HG03520 (cell line): ENCODE results near the gene ANKRD30A.
"Not testable (repeated sequence)": the region's sequence is repeated elsewhere in the genome, so short reads cannot be mapped to it uniquely, and the experiment has no call there.

ENCODE experiments used
- ATAC-seq: cut with Tn5 transposase; IDR thresholded peaks from one replicate; pipeline ENCODE4 v1.9.1; 2021; ENCODE audit warnings: mild to moderate bottlenecking, moderate library complexity; ENCODE audit not compliant: unreplicated experiment

The ANKRD30A gene, protein sequence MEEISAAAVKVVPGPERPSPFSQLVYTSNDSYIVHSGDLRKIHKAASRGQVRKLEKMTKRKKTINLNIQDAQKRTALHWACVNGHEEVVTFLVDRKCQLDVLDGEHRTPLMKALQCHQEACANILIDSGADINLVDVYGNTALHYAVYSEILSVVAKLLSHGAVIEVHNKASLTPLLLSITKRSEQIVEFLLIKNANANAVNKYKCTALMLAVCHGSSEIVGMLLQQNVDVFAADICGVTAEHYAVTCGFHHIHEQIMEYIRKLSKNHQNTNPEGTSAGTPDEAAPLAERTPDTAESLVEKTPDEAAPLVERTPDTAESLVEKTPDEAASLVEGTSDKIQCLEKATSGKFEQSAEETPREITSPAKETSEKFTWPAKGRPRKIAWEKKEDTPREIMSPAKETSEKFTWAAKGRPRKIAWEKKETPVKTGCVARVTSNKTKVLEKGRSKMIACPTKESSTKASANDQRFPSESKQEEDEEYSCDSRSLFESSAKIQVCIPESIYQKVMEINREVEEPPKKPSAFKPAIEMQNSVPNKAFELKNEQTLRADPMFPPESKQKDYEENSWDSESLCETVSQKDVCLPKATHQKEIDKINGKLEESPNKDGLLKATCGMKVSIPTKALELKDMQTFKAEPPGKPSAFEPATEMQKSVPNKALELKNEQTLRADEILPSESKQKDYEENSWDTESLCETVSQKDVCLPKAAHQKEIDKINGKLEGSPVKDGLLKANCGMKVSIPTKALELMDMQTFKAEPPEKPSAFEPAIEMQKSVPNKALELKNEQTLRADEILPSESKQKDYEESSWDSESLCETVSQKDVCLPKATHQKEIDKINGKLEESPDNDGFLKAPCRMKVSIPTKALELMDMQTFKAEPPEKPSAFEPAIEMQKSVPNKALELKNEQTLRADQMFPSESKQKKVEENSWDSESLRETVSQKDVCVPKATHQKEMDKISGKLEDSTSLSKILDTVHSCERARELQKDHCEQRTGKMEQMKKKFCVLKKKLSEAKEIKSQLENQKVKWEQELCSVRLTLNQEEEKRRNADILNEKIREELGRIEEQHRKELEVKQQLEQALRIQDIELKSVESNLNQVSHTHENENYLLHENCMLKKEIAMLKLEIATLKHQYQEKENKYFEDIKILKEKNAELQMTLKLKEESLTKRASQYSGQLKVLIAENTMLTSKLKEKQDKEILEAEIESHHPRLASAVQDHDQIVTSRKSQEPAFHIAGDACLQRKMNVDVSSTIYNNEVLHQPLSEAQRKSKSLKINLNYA (N-terminal part only)

DNA sequence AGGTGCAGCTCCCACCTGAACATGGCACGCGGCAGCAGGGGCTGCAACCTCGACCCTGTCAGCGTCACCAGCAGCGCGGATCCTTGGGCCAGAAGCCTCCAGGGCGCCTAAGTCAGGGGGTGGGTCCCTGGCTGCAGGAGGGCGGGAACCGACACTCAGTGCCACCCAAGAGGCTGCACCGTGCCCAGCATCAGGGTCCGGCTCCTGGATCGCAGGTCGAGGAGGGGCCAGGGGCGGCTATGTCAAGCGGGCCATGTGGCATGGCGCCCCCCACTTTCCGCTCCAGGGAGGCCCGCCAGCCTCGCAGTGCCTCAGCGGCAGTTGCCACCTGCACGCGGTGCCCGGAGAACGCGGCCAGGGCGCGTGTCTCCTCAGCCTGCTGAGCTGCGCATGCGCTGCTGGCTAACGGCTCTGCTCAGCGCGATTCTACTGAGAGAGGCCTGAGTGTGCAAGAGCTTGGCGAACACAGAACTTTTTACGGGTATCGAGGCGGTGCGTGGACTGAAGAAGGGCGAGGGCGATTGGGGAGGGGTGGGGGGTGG is at the start of gene ANKRD30A:
Gene ANKRD30A (plus strand): TSS at position 408 of the 542 bp plus-strand sequence. CDS start 190 bp downstream, outside the sequence.
- no peak for ATAC-seq

DNA sequence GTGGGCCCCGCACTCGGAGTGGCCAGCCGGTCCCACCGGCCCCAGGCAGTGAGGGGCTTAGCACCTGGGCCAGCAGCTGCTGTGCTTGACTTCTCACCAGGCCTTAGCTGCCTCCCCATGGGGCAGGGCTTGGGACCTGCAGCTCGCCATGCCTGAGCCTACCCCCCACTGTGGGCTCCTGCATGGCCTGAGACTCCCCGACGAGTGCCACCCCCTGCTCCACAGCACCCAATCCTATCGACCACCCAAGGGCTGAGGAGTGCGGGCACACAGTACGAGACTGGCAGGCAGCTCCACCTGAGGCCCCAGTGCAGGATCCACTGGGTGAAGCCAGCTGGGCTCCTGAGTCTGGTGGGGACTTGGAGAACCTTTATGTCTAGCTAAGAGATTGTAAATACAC is 49.3 kb upstream of the ANKRD30A start:
- not testable (repeated sequence) for ATAC-seq

DNA sequence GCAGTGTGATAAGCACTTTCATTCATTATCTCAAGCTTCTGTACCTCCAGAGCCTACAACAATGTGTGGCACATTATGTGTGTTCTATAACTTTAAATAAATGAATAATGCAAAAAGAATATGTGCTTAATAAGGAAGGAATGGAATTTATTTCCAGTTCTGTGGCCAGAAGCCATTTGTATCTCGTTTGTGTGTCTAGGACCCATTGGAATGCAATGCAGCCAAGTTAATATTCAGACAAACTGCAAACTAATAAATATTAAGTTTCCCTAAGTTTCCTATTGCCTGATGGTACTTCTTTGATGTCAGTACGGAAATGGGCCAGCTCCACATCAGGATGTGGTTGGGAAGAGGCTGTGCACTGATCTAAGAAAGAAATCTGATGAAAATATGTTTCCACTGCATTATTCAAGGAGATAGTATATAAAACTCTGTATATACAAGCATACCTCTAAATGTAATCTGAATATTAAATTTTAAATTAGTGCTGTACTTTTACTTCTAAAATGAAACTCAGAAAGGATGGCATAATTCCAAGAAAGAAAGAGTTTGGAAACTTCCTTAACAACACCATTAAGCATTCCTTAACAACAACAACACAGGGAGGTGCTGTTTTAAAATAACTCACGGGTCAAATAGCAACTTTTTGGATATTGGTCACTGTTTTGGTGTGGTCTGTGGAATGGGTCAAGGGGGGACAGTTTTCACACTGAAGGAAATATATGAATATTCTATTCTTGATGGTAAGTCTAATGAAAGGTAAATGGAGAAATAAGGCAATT is 29.4 kb upstream of the ANKRD30A start:
- no peak for ATAC-seq

DNA sequence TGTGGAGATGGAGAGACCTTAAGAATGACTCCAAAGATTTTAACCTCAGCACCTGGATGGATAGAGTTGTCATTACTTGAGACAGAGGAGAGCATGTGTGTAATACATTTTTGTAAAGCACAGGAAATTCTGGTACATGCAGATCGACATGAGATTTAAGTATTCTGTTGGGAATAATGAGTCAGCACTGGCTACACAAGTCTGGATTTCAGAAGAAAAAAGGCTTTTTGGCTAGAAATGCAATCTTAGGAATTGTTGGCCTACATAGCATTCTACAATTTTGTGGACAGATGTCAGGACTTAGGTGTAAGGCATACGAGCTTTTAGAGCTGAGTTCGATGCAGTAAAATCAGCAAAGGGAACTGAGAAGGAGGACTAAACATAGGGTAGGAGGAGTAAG is 24.1 kb upstream of the ANKRD30A start:
- ATAC-seq = no peak

DNA sequence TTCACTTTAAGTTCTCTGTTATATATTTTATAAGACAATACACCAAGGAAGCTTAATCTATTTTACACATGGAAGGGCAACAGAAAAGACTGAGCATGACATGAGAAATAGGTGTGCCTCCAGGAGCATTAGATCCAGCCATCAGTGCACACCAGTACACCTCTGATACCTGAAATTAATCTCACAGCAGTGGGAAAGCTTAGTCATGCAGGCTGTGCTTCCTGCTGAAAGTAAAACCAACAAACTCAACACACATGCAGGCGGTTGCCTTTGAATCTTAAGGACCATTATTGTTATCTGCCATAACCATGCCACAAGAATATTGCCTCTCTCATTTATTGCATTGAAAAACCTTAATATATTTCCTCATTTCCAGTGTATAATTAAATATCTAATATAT is 16.4 kb upstream of the ANKRD30A start:
- no peak for ATAC-seq

DNA sequence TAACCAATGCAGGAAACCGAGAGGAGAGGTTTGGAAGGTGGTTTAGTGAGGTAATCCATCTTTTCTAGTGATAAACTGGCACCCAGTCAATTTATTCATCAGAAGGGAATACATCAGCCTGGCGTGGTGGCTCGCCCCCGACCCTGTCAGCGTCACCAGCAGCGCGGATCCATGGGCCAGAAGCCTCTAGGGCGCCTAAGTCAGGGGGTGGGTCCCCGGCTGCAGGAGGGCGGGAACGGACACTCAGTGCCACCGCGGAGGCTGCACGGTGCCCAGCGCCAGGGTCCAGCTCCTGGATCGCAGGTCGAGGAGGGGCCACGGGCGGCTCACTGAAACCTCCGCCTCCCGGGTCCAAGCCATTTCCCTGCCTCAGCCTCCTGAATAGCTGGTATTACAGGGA is 866 bp upstream of the ANKRD30A start:
- no peak for ATAC-seq

DNA sequence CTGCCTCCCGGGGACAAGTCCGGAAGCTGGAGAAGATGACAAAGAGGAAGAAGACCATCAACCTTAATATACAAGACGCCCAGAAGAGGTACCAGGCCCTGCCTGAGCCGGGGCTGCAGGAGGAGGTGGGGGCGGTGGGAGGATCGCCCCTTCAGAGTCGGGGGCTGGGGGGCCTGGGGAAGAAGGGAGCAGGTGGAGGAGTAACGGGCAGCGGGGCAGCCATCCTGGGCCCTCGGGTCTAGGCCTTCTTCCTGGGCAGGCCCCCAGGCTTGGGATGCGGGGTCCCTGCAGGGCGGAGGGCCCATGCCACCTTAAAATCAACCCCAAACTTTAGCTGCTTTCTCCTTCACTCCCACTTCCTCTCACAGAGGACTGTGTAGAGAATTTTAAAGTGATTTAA is 523 bp downstream of the ANKRD30A start:
- no peak for ATAC-seq

DNA sequence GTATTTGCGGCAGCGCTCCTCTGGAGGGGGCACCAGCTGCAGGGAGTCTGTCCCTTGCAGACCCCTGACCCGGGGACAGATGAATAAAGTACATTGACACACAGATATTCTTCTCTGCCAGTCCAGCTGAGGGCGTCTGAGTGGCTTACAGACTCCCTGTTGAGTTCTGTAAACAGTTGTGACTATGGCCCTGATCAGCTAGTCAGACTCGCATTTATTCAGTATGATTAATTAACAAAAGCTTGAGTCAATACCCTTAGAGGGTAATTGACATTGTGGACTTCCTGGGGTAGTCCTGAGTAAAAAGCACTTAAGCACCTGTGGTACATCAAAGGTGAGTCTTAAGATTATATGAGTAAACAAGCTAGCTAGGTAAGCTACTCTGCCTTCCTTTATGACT is 21.0 kb downstream of the ANKRD30A start:
- ATAC-seq = no peak

DNA sequence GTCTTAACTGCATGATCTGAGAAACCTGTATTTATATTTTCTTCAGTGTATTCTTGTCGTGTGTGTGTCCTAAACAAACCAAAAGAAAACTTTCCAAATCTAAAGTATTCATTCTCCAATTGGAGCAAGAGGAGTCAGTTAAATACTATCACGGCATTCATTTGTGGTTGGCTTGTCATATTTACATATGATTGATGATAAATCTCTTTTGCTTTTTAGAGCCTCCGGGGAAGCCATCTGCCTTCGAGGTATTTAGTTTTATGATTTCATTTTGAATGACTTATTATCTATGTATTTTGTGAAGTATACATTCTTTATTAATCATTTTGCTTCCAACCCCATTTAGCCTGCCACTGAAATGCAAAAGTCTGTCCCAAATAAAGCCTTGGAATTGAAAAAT is 37.0 kb downstream of the ANKRD30A start:
- not testable (repeated sequence) for ATAC-seq

DNA sequence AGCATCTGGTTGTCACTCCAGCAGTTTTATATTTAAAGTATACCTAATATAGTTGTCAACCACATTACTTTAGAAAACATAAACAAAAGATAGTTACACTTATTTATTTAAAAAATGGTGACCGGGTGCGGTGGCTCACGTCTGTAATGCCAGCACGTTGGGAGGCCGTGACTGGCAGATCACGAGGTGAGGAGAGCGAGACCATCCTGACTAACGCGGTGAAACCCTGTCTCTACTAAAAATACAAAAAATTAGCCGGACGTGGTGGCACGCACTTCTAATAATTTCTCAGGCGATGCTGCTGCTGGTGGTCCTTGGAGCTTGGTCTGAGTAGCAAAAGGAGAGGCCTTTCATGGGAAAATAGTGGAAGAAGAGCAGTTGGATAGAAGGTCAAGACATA is 46.5 kb downstream of the ANKRD30A start:
- not testable (repeated sequence) for ATAC-seq

DNA sequence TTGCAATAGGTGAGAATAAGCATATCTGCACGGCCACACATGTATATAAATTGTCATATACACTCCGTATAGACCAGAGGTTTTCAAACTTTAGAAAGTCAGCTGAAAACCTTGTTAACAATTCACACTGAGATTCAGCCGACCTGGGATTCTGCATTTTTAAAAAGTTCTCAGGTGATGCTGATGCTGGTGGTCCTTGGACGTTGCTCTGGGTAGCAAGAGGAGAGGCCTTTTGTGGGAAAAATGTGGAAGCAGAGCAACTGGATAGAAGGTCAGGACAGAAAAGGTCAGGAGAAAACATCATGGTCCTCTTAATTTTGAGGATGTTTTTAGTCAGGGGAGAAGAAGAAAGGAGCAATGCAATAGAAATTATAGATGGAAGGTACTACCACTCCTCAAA is 52.9 kb downstream of the ANKRD30A start:
- ATAC-seq = not testable (repeated sequence)

DNA sequence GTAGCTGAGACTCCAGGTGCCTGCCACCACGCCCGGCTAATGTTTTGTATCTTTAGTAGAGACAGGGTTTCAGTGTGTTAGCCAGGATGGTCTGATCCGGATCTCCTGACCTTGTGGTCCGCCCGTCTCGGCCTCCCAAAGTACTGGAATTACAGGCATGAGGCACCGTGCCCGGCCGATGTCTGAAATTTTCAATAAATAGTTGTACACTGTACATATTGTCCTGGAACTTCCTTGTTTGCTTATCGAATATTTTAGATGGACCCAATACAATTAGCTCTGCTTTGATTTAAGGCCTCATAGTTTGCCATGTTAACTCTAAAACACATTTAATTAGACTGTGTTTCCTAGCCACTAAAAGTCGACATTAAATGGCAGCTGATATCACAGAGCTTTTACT is 57.3 kb downstream of the ANKRD30A start:
- not testable (repeated sequence) for ATAC-seq

DNA sequence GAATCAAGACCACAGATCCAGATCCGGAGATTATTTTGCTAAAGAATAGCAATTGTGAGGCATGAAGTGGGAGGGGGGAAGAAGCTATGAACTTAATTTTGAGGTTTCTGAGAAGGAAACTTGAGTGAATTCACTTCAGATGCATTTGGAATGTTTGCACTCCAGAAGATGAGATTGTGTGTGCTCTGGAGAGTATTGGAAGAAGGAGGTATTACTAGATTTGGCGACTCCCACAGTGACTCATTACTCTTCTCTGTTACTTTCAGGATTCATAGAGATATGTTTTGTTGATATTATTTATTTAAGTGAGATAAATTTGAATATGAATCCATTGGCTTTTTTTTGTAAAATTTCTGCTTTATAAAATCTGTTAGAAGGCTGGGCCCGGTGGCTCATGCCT is 80.7 kb downstream of the ANKRD30A start:
- ATAC-seq = no peak

DNA sequence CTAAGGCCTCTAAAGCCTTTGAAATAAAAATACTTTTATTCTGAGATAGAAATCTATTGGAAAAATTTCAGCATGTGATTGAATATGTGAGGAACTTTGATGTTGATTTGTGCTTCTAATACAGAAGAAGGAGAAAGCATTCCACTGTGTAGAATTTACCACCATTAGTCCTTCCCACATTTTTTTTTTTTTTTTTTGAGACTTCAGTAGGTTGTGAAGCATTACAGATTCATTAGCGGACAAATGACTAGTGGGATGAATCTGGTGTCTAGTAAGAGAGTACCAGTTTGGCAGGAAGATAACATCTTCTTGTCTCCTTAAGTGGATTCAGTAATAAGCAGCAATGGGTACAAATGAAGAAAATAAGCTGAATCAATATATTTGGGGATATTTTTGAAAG is 95.5 kb downstream of the ANKRD30A start:
- no peak for ATAC-seq

DNA sequence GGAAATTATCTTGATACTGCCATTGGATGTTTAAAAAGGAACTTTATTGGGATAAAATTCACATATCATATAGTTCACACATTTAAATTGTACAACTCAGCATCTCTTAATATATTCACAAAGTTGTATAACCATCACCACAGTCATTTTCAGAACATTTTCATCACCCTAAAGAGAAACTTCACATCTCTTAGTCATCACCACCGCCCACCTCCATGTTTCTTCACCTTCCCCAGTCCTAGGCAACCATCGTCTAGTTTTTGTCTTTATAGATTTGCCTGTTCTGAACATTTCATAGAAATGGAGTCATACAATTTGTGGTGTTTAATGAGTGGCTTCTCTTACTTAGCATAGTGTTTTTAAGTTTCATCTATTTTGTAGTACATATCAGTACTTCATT is 96.6 kb downstream of the ANKRD30A start:
- no peak for ATAC-seq

DNA sequence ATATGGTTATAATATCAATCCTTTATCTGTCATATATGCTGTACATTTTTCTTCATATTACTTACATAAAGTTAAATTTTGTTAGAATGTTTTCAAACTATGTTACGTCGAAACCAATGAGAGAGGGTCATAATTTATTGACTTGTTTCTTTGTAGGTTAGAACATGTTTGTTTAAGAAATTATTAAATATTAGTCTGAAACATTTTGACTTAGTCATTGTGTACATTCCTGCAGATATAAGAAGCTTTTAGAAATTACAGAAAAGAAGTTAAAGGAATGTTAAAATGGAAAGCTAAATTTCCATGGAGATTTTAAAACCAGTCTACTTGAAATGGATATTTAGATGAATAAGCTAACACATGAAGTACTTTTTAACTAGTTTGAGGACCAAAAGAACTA is 99.8 kb downstream of the ANKRD30A start:
- no peak for ATAC-seq

DNA sequence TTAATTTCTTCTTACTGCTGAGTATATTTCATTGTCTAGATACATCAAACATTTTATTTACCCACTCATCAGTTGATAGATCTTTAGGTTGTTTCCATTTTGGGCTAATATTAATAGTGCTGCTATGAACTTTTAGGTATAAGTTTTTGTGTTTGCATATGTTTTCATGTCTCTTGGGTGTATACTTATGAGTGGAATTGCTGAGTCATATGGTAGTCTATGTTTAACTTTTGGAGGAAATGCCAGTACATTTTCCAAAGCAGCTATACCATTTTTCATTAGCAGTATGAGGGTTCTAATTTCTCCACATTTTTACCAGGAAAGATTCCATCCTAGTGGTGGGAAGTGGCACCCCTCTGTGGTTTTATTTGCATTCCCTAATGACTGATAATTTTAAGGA is 101.1 kb downstream of the ANKRD30A start:
- ATAC-seq = no peak

DNA sequence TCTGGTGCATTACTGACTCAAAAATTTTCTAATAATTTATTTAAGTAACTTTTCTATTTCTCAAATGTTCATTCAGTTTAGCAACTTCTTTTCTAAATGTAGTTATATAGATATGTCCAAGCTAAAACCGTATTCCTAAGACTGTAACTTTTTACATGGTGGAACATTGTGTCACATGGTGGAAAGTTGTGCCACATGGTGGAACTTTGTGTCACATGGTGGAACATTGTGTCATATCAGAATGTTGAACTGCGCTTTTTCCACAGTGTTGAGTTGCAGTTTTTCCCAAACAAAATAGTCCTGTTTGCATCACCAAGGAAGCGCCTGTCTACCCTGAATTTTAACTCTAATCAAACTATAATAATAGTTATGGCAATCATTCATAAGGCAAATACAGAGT is 109.3 kb downstream of the ANKRD30A start:
- ATAC-seq = no peak

DNA sequence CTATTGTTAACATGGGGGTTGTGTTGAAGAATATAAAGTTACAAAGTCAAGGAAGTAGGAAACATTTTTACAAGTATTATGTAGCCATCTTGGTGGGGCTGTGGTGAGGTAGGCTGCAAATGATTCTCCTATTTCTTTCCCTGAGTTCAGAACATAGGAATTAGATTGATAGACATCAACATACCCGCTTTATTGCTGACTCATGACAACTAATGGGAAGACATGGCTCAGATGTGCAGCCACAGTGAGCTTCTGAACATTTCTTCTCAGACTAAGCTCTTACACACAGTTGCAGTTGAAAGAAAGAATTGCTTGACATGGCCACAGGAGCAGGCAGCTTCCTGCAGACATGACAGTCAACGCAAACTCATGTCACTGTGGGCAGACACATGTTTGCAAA is 110.7 kb downstream of the ANKRD30A start:
- ATAC-seq = no peak

DNA sequence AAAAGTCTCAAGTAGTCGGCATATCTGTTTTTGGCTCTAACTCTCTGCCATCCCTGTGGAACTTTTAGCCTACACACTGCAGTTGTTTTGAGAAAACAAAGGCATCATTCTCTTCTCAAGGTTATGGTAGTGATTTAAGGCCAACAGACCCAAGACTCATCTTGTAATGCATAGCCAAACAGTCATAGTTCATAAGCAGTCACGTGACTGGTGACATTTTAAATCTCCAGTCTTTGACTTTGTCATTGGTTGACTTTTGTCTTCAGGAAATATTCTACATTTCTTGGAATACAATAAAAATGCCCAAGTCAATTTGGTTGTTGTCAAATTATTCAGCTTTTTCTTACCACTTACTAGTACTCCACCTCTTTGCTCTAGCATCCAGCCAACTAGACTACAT is 114.8 kb downstream of the ANKRD30A start:
- ATAC-seq = no peak
